ENCODE data around the gene ADPRS.

ADPRS gene

DNA sequence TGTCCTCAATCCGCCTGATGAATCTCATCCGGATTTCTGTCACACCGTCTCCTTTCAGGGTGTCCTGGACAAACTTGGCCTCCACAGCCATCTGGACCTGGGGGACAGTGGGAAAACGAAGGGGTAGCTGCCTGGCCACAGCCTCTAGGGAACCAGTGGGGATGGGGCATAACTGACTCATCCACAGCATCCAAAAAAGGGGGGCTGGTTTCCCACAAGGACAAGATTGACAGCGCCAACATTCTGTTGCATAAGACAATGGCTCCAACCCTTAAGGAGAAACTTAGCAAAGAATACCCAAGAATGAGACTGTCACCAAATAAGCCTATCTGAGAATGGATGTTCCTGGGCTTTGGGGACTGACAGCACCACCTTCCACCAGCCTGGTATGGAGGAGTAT is 48.5 kb downstream of the ADPRS start:
- no peak overlapping the region for H3K9ac ChIP-seq (ENCODE audit: low read depth, low read length)
- H3K4me1 ChIP-seq (ENCODE audit: insufficient read depth, low read length), result no peaks in the 10 kb centered on the region
- no peaks in the 10 kb centered on the region for H3K9me3 ChIP-seq (ENCODE audit: insufficient read depth, low read depth, low read length)
- H3K36me3 ChIP-seq (ENCODE audit: insufficient read depth, low read depth, low read length), result peaks cover 34% of the 10 kb centered on the region
- no peak overlapping the region for H3K4me3 ChIP-seq (ENCODE audit: low read length)
- H3K27me3 ChIP-seq (ENCODE audit: insufficient read depth, low read length), result no peaks in the 10 kb centered on the region
- no peak overlapping the region for H3K27ac ChIP-seq (ENCODE audit: low read length)

DNA sequence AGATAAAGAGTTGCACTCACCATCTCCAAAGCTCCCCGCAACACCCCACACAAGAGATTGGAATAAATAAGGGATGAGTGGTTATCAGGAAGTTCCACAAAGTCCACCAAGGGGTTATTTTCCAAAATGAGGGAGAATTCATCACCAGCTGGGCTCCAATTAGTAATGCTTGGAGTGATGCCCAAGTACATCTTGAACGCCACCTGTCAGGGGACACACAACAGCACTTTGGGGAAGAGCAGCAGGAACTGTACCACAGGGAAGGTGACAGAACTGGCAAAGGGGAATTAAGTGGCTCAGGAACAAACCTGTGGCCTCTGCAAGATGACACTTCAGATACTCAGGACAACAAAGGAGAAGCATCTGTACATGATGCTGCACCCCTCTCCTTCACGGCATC is 49.1 kb downstream of the ADPRS start:
- Histone ChIP-seq H3K36me3 (ENCODE audit: insufficient read depth, low read depth, low read length) (peaks cover 34% of the 10 kb centered on the region), H3K4me3 (ENCODE audit: low read length) (no peak overlapping the region), H3K27ac (ENCODE audit: low read length) (no peak overlapping the region), H3K9me3 (ENCODE audit: insufficient read depth, low read depth, low read length) (no peaks in the 10 kb centered on the region), H3K4me1 (ENCODE audit: insufficient read depth, low read length) (no peaks in the 10 kb centered on the region), H3K9ac (ENCODE audit: low read depth, low read length) (no peak overlapping the region), H3K27me3 (ENCODE audit: insufficient read depth, low read length) (no peaks in the 10 kb centered on the region)

DNA sequence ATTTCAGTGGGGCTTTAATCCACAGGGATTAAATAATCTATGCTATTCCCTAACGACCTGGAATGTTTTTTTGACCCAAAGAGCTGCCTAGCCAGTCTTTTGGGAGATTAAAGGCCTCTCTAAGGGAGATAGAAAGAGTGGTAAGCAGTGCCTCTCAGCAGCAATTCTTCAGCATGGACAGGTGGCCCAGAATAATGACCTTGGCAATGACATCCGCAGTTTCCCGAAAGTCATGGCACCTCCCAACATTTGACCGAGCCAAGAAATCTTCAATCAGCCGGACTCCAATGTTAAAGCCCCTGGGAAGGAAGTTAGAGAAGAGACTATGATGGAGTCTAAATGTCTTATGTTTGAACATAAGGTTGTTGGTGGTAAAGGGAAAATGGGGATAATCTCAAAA is 50.8 kb downstream of the ADPRS start:
- Histone ChIP-seq H3K4me1 (ENCODE audit: insufficient read depth, low read length) (no peaks in the 10 kb centered on the region), H3K9me3 (ENCODE audit: insufficient read depth, low read depth, low read length) (no peaks in the 10 kb centered on the region), H3K27ac (ENCODE audit: low read length) (no peak overlapping the region), H3K36me3 (ENCODE audit: insufficient read depth, low read depth, low read length) (peaks cover 34% of the 10 kb centered on the region), H3K4me3 (ENCODE audit: low read length) (no peak overlapping the region), H3K27me3 (ENCODE audit: insufficient read depth, low read length) (no peaks in the 10 kb centered on the region), H3K9ac (ENCODE audit: low read depth, low read length) (no peak overlapping the region)

DNA sequence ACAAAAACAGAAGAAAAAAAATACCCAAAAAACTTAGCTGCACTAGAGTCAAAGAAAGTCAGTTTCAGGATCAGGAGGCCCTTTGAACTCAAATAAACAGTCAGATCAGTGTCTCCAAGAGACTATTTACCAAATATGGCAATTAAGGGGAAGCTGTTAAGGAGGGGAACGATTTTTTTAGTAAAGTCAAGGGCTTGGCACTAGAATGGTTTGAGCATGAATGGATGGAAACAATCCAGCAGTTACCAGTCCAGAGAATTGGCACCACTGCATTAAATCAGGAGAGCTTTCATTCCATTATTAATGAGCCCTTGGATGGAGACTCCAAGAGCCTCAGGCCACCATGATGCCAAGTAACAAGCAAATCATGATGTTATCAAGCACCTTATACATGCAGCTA is 53.4 kb downstream of the ADPRS start:
- Histone ChIP-seq H3K4me1 (ENCODE audit: insufficient read depth, low read length) (no peaks in the 10 kb centered on the region), H3K9ac (ENCODE audit: low read depth, low read length) (no peak overlapping the region), H3K27me3 (ENCODE audit: insufficient read depth, low read length) (no peaks in the 10 kb centered on the region), H3K4me3 (ENCODE audit: low read length) (no peak overlapping the region), H3K36me3 (ENCODE audit: insufficient read depth, low read depth, low read length) (peaks cover 21% of the 10 kb centered on the region), H3K9me3 (ENCODE audit: insufficient read depth, low read depth, low read length) (no peaks in the 10 kb centered on the region), H3K27ac (ENCODE audit: low read length) (no peak overlapping the region)

DNA sequence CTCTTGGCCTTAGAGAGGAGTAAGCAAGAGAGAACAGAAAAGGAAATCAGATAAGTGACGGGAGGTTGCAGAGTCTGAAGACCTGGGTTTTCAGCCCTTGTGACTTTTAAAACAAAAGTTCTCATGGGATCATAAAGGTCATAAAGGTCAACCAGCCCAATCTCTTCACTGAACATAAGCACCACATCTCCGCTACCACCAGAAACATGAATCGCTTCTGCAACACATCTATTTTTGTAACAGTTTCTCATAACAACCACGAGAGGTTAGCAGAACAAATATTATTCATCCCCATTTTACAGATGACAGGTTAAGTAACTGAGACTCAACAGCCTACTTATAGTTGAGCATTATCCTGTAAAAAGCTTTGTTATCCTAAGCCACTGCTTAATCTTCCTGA is 54.7 kb downstream of the ADPRS start:
- Histone ChIP-seq H3K4me1 (ENCODE audit: insufficient read depth, low read length) (no peaks in the 10 kb centered on the region), H3K36me3 (ENCODE audit: insufficient read depth, low read depth, low read length) (peaks cover 10% of the 10 kb centered on the region; the same call in 1 of the 2 replicates), H3K27ac (ENCODE audit: low read length) (no peak overlapping the region), H3K9me3 (ENCODE audit: insufficient read depth, low read depth, low read length) (no peaks in the 10 kb centered on the region), H3K27me3 (ENCODE audit: insufficient read depth, low read length) (no peaks in the 10 kb centered on the region), H3K9ac (ENCODE audit: low read depth, low read length) (no peak overlapping the region), H3K4me3 (ENCODE audit: low read length) (no peak overlapping the region)
